PC-3 (cell line): ENCODE data around the gene ZNF629. TPM values are rescaled to one million over a fixed set of nuclear protein-coding genes. Genes with fewer than 3 reads are reported as not detected.

Source experiments
- ATAC-seq: fragments of 200-7000 bp; cut with Tn5 transposase; 2 replicates; pipeline ENCODE4 v1.9.1; 2020; ENCODE audit warnings: mild to moderate bottlenecking, moderate library complexity
- BruUV-seq: library from RNA; stranded (reverse); fragments of 400-500 nt; replicated peaks from 2 replicates; lab custom pipeline; 2021; lab: Mats Ljungman, UMichigan
- CTCF ChIA-PET: fragments of 300-600 bp; sonication (Branson Sonifier 250); formaldehyde crosslinking; loops from one replicate; lab custom pipeline; 2022; ENCODE audit warnings: antibody characterized with exemption; lab: Charles Lee
- POLR2A ChIA-PET: fragments of 300-600 bp; sonication (Branson Sonifier 250); formaldehyde crosslinking; loops from one replicate; lab custom pipeline; 2022; ENCODE audit warnings: antibody characterized with exemption; ENCODE audit not compliant: unreplicated experiment; lab: Charles Lee
- DNase-seq: peaks from one replicate; pipeline ENCODE4 v3.0.0-alpha.2; 2015
- H2AFZ ChIP-seq: fragments of 300-600 bp; sonication (generic); 2 replicates; pipeline ENCODE4 v1.6.0; 2016; ENCODE audit warnings: antibody characterized with exemption, low read length
- H3F3A ChIP-seq: fragments of 300-600 bp; sonication (generic); one replicate; pipeline ENCODE4 v1.6.0; 2017; ENCODE audit warnings: antibody characterized with exemption, low read length, control low read depth, mild to moderate bottlenecking; ENCODE audit not compliant: unreplicated experiment
- H3K27ac ChIP-seq: fragments of 300-600 bp; sonication (generic); 2 replicates; pipeline ENCODE4 v1.5.1; 2016; ENCODE audit warnings: mild to moderate bottlenecking, low read length
- H3K27me3 ChIP-seq: fragments of 300-600 bp; sonication (generic); 2 replicates; pipeline ENCODE4 v1.6.1; 2016; ENCODE audit warnings: low read length, mixed read lengths
- H3K36me3 ChIP-seq: fragments of 300-600 bp; sonication (generic); 2 replicates; pipeline ENCODE4 v1.6.1; 2016; ENCODE audit warnings: low read depth, mixed run types, low read length, mixed read lengths
- H3K4me1 ChIP-seq: fragments of 300-600 bp; sonication (generic); 2 replicates; pipeline ENCODE4 v1.5.1; 2016; ENCODE audit warnings: low read length; ENCODE audit not compliant: insufficient read depth
- H3K4me2 ChIP-seq: fragments of 300-600 bp; sonication (generic); 2 replicates; pipeline ENCODE4 v1.6.0; 2016; ENCODE audit warnings: low read length
- H3K4me3 ChIP-seq: fragments of 300-600 bp; sonication (generic); 2 replicates; pipeline ENCODE4 v1.5.1; 2016; ENCODE audit warnings: mild to moderate bottlenecking, low read length, mixed read lengths
- H3K79me2 ChIP-seq: fragments of 300-600 bp; sonication (generic); 2 replicates; pipeline ENCODE4 v1.6.1; 2017; ENCODE audit warnings: low read length, mixed read lengths
- H3K9ac ChIP-seq: fragments of 300-600 bp; sonication (generic); 2 replicates; pipeline ENCODE4 v1.6.0; 2016; ENCODE audit warnings: mild to moderate bottlenecking, low read length
- H3K9me2 ChIP-seq: fragments of 300-600 bp; sonication (generic); replicated peaks from 2 replicates; pipeline ENCODE4 v1.6.1; 2016; ENCODE audit warnings: mixed run types, low read length, mixed read lengths
- H3K9me3 ChIP-seq: fragments of 300-600 bp; sonication (generic); 2 replicates; pipeline ENCODE4 v1.6.1; 2016; ENCODE audit warnings: low read length, mixed read lengths
- H4K20me1 ChIP-seq: fragments of 300-600 bp; sonication (generic); 2 replicates; pipeline ENCODE4 v1.6.1; 2016; ENCODE audit warnings: low read length, mixed read lengths
- EZH2 ChIP-seq: fragments of 300-600 bp; sonication (generic); IDR thresholded peaks from one replicate; pipeline ENCODE4 v1.6.1; 2017; ENCODE audit warnings: antibody characterized with exemption, mild to moderate bottlenecking, low read length; ENCODE audit not compliant: unreplicated experiment
- EZH2phosphoT487 ChIP-seq: fragments of 300-600 bp; sonication (generic); IDR thresholded peaks from 2 replicates; pipeline ENCODE4 v1.6.1; 2018; ENCODE audit warnings: mild to moderate bottlenecking, antibody characterized with exemption, low read length, borderline replicate concordance
- intact Hi-C: fragments of 100-400 bp; cut with micrococcal nuclease; formaldehyde crosslinking; loops from 2 replicates; pipeline ENCODE4 v1.9.0; 2023
- total RNA-seq: library from RNA; depleted of rRNA; stranded (reverse); fragments of >200 nt; gene quantifications from 2 replicates; pipeline ENCODE4 v1.2.3, GENCODE V29; 2014
- TF ChIP-seq, protein P1 (sequence below): fragments of 300-600 bp; sonication (generic); conservative IDR thresholded peaks from 2 replicates; pipeline ENCODE4 v1.5.1; 2017; ENCODE audit warnings: antibody characterized with exemption, low read depth, mild to moderate bottlenecking, low read length

Gene ZNF629
- total RNA-seq, 1 experiment from 2014 or later = 7.8 TPM

DNA sequence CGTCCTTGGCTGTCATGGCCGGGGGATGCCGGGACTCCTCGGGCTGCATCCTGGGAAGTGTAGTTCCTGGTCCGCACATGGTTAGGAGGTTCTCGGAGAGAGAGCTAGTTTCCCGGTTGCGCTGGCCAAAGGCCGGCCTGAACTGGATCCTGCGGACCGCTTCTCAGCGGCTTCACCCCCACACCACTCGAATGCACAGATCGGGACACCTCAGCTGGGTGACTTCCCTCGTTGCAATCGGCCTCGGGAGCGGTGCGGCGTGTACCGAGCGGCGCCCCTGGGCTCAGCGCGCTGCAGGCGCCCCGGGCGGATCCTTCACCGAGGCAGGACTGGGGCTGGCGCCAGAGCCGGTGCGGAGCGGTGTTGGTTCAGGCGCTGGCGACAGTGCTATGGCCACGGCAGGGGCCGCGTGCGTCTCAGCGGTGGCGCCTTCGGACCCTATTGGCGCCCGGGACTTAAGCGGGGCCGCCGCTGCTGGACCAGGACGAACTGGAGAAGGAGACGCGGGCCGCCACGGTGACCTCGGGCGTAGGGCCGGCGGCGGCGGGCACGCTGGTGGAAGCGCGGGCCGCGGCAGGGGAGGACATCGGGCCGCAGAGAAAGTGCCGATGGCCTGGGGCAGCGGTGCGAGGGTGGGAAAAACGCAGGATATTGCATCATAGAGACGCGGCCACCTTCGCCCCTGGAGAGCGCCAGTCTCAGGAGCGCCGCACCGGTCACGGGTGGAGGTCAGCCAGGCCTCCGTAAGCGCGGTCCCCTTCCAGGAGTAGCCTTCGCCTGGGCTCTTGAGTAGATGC lies 11.4 kb downstream of the ZNF629 start:
- ChIA-PET POLR2A (interaction anchor here (0.6 kb wide), 1 partner anchor 79 kb away, joined by 9 read pairs; no protein-coding TSS in a partner anchor), CTCF (no interaction called here)
- DNase-seq (peak; percentile 70), ATAC-seq (peak; percentile 79)
- H3K9ac ChIP-seq = peak overlapping the region; percentile 94
- H3K4me1 ChIP-seq = peaks cover 5% of the 10 kb centered on the region
- H3K9me2 ChIP-seq = no peaks in the 10 kb centered on the region
- TF ChIP-seq EZH2phosphoT487 (no peak), EZH2 (no peak)
- H2AFZ ChIP-seq = peak overlapping the region; percentile 79
- peak overlapping the region; percentile 73 for H3K27ac ChIP-seq
- peak overlapping the region; percentile 99 for H3K4me2 ChIP-seq
- H3K4me3 ChIP-seq = peak overlapping the region; percentile 82
- no peaks in the 10 kb centered on the region for H3K27me3 ChIP-seq
- BruUV-seq = no TSS peak
- H3K79me2 ChIP-seq = no peaks in the 10 kb centered on the region
- no peaks in the 10 kb centered on the region for H3K9me3 ChIP-seq
- intact Hi-C loops = no loop called here
- H4K20me1 ChIP-seq = no peaks in the 10 kb centered on the region
- no peaks in the 10 kb centered on the region for H3F3A ChIP-seq
- peaks cover 4% of the 10 kb centered on the region; the same call in 1 of the 2 replicates for H3K36me3 ChIP-seq

DNA sequence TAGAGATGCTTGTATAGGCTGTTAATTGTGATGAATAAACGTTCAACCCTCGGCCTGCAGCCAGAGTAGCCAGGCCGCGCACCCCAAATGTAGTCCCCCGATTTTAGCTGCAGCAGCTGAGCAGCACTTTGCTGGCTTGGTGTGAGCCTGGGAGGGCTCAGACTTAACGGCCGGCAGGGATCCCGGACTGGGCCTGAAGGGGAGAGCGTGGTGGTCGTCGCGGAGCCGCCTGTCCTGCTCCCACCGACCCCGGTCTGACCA lies 11.9 kb downstream of the ZNF629 start:
- no peak for DNase-seq
- TF ChIP-seq, protein P1, sequence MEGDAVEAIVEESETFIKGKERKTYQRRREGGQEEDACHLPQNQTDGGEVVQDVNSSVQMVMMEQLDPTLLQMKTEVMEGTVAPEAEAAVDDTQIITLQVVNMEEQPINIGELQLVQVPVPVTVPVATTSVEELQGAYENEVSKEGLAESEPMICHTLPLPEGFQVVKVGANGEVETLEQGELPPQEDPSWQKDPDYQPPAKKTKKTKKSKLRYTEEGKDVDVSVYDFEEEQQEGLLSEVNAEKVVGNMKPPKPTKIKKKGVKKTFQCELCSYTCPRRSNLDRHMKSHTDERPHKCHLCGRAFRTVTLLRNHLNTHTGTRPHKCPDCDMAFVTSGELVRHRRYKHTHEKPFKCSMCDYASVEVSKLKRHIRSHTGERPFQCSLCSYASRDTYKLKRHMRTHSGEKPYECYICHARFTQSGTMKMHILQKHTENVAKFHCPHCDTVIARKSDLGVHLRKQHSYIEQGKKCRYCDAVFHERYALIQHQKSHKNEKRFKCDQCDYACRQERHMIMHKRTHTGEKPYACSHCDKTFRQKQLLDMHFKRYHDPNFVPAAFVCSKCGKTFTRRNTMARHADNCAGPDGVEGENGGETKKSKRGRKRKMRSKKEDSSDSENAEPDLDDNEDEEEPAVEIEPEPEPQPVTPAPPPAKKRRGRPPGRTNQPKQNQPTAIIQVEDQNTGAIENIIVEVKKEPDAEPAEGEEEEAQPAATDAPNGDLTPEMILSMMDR = no peak
- TF ChIP-seq EZH2phosphoT487 (no peak), EZH2 (no peak)
- POLR2A ChIA-PET = interaction anchor here (0.6 kb wide), 1 partner anchor 79 kb away, joined by 9 read pairs; no protein-coding TSS in a partner anchor
- Histone ChIP-seq H2AFZ (peak overlapping the region; percentile 79; the same call in 1 of the 2 replicates), H3K36me3 (peaks cover 4% of the 10 kb centered on the region; the same call in 1 of the 2 replicates), H3K9ac (peak overlapping the region; percentile 94), H3K4me3 (peak overlapping the region; percentile 82), H3K4me2 (peak overlapping the region; percentile 99), H4K20me1 (no peaks in the 10 kb centered on the region), H3F3A (no peaks in the 10 kb centered on the region), H3K27ac (peak overlapping the region; percentile 73; the same call in 1 of the 2 replicates), H3K9me2 (no peaks in the 10 kb centered on the region), H3K27me3 (no peaks in the 10 kb centered on the region), H3K4me1 (peaks cover 5% of the 10 kb centered on the region), H3K79me2 (no peaks in the 10 kb centered on the region), H3K9me3 (no peaks in the 10 kb centered on the region)
- no peak for ATAC-seq
- TSS peak; percentile 16 for BruUV-seq
- intact Hi-C loops = no loop called here
- CTCF ChIA-PET = no interaction called here

DNA sequence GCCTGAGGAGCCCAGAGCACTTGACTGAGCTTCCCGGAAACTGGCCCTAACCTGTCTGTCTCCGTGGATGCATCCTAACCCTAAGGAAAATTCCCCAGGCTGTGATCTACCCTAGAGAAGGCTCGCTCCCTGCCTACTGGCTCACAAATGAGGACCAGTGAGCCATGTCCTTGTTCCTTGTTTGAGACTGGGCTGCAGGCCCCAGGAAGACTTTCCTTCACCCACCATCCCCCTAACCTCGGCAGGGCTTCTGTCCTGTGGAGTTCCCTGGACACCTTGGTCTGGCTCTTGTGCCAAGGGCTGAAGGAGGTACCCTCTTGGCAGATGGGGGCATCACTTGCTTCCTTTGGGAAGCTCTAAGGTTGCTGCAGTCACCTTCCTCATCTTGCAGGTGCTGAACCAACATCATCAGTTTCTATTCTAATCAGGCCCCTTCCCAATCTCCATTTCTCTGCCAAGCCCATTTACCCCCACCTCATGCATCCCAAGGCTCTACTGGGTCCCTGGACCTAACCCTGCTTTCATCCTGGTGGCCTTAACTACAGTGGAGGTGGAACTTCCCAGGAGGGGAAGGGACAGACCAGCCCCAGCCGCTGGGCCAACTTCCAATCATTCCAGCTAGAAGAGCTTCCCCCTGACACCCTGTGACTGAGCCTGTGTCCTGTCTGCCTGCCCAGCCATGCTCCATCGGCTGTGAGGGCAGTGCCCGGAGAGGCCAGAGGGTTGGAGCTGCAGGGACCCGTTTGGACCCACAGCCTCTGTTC lies 12.5 kb downstream of the ZNF629 start:
- POLR2A ChIA-PET = interaction anchor here (0.6 kb wide), 1 partner anchor 80 kb away, joined by 9 read pairs; no protein-coding TSS in a partner anchor
- H3K9me2 ChIP-seq = no peaks in the 10 kb centered on the region
- CTCF ChIA-PET = no interaction called here
- peak overlapping the region; percentile 82; the same call in 1 of the 2 replicates for H3K4me3 ChIP-seq
- intact Hi-C loops = no loop called here
- H3K79me2 ChIP-seq = no peaks in the 10 kb centered on the region
- ATAC-seq (peak; percentile 4; the same call in 1 of the 2 replicates), DNase-seq (no peak)
- peaks cover 5% of the 10 kb centered on the region for H3K4me1 ChIP-seq
- no peak overlapping the region for H3K27ac ChIP-seq
- no TSS peak for BruUV-seq
- no peak overlapping the region for H2AFZ ChIP-seq
- TF ChIP-seq EZH2 (no peak), EZH2phosphoT487 (no peak)
- TF ChIP-seq, protein P1 = no peak
- peak overlapping the region; percentile 99 for H3K4me2 ChIP-seq
- H3K27me3 ChIP-seq = no peaks in the 10 kb centered on the region
- no peaks in the 10 kb centered on the region for H4K20me1 ChIP-seq
- peaks cover 4% of the 10 kb centered on the region; the same call in 1 of the 2 replicates for H3K36me3 ChIP-seq
- peak overlapping the region; percentile 94; the same call in 1 of the 2 replicates for H3K9ac ChIP-seq
- no peaks in the 10 kb centered on the region for H3F3A ChIP-seq
- no peaks in the 10 kb centered on the region for H3K9me3 ChIP-seq
